Fibroblast of skin of abdomen (primary cell): ENCODE data around the gene NAMPT.
A peak's percentile ranks its signal among the peaks of the same experiment; 100 is the strongest.
"Not testable (repeated sequence)": the region's sequence is repeated elsewhere in the genome, so short reads cannot be mapped to it uniquely, and the experiment has no call there.

Experiments
- DNase-seq: peaks from one replicate; pipeline ENCODE4 v3.0.0-alpha.2; 2013

The NAMPT gene

GRCh38 chr7:106304568-106304967, 19.8 kb upstream of the NAMPT start:
- no peak for DNase-seq

DNA sequence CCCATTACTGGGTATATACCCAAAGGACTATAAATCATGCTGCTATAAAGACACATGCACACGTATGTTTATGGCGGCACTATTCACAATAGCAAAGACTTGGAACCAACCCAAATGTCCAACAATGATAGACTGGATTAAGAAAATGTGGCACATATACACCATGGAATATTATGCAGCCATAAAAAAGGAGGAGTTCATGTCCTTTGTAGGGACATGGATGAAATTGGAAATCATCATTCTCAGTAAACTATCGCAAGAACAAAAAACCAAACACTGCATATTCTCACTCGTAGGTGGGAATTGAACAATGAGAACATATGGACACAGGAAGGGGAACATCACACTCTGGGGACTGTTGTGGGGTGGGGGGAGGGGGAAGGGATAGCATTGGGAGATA, 13.8 kb upstream of the NAMPT start:
- DNase-seq, result not testable (repeated sequence)

- DNase-seq, result not testable (repeated sequence)
Observed at GRCh38 chr7:106298155-106298554, 13.4 kb upstream of the NAMPT start.

- no peak for DNase-seq
Observed at GRCh38 chr7:106294334-106294733, 9.6 kb upstream of the NAMPT start.

GRCh38 chr7:106291247-106291646, 6.5 kb upstream of the NAMPT start:
- DNase-seq, result no peak

GRCh38 chr7:106290319-106290718, 5.5 kb upstream of the NAMPT start:
- DNase-seq, result no peak

- peak; percentile 31 for DNase-seq
Observed at GRCh38 chr7:106289848-106290247, 5.1 kb upstream of the NAMPT start.

- peak; percentile 23 for DNase-seq
Observed at GRCh38 chr7:106288263-106288662, 3.5 kb upstream of the NAMPT start.

DNA sequence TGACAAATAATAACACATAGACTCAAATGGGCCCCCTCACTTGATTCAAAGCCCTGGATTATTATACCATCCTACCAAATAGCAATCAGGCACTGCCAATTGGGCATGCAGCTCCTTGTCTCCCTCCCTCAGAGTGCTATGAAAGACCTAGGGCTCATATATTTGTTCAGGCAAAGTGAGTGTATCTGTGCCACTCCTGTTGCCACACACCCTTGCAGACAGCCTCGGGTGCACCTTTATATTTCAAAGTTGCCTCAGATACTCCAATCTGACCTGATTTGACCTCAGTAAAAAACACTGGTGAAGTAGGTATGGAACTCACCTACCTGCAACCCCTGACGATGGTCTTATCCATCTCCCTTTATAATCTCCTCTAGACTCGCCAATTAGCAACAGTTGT, 3.0 kb upstream of the NAMPT start:
- no peak for DNase-seq

- peak; percentile 31 for DNase-seq
Observed at GRCh38 chr7:106285855-106286492, 1.2 kb upstream of the NAMPT start.

DNA sequence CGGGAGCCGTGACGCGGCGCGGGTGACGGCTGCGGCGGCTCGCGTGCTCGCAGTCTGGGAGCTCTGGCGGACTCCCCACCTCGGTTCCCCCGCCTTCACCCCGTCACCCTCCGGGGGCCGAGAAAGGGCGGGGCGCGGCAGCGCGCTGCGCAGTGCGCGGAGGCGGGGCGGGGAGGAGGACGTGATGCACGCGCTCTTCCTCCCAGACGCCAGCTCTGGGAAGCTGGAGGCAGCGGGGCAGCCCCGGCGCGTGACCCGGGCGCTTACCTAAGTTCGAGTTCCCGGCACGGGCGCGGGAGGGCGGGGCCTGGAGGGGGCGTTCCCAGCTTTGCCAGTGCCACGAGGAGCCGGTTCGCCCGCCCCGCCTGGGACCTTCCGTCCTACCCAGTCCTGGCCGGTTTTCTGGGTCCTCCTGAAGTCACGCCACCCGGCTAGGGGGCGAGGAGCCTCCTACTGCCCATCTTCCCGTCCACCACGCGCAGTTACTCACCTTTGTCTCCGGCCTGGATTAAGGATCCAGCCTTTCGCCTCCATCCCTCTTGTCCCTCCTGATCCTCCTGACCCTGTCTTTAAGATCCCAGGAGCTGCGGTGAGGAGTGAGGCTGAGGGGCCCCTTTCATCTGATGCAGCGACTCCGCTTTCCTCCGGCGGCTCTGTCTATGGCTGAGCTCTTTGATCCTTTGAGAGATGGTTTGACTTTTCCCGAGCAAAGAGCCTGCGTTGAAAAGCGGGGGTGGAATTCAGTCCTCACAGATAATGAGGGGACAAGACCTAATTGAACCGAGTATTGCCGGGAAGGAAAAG, 470 bp upstream of the NAMPT start:
- peak; percentile 98 for DNase-seq

DNA sequence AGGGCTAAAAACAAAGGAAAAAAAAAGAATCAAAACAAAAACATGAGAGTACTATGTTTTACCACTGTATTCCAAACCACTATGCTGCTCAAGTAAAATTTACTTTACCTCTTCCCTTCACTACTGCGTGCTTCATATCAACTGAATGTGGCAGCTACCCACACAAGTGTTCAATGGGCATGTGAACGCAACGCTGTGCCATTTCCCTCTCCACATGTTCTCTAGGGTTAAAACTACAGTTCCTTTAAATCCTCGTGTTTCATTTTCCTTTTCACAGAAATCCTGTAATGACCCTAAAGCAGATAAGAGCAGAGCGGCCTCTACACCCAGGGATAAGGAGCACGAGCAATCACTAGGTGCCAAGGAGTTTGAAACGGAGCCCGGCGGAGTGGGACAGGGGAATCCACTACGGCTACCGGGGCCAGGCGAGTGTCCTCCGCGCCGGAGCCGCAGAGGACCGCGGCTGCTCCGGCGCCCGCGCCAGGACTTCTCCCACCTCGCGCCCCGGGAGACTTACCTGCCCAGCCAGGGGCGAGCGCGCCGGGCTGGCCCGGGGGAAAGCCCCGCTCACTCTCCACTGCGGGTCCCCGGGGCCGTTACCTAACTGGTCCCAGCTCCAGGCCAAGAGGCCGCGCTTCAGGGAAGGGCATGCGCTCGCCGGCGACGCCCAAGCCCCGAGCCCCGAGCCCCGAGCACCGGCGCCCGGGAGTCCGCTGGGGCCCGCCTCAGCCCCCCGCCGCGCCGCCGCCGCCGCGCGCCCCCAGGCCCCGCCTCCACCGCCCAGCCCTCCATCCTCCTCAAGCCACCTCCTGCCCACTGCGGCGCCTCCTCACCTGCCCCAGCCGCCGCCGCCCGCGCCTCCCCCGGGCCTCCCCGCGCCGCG, 711 bp downstream of the NAMPT start:
- peak; percentile 25 for DNase-seq

GRCh38 chr7:106283501-106283830, 1.3 kb downstream of the NAMPT start:
- DNase-seq, result no peak

DNA sequence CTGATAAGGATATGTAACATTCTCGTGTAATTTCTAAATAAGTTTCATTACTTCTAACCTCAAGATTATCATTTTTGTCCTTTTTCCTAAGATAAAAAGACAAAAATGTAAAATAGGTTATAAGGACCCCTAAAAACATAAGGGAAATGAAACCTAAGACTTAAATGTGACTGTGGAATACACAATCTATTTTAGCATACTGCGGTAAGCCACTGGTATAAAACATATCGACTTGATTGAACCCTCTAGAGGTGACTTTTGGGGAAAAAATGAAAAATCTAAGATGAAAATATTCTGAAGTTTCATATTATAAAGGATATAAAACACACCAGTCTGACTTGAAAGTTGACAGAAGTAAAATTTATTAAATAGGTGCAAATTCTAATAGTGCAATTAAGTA, 1.9 kb downstream of the NAMPT start:
- no peak for DNase-seq

DNA sequence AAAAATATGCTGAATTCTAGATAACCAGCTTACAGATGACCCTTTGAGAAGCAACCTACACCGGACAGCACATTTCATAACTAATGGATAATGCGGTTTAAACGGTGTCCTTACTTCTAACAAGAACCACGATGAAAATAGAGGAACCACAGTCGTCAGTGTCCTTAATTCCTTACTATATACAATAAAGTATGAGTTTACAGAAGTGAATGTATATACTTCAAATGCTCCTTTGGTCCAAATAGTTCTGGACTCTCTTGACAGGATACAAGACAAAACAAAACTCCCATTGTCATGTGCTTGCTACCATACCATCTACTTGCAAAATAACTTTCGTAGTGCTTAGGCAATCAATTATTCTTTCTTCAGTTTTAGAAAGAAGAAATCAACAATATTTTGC, 2.4 kb downstream of the NAMPT start:
- DNase-seq, result no peak

DNA sequence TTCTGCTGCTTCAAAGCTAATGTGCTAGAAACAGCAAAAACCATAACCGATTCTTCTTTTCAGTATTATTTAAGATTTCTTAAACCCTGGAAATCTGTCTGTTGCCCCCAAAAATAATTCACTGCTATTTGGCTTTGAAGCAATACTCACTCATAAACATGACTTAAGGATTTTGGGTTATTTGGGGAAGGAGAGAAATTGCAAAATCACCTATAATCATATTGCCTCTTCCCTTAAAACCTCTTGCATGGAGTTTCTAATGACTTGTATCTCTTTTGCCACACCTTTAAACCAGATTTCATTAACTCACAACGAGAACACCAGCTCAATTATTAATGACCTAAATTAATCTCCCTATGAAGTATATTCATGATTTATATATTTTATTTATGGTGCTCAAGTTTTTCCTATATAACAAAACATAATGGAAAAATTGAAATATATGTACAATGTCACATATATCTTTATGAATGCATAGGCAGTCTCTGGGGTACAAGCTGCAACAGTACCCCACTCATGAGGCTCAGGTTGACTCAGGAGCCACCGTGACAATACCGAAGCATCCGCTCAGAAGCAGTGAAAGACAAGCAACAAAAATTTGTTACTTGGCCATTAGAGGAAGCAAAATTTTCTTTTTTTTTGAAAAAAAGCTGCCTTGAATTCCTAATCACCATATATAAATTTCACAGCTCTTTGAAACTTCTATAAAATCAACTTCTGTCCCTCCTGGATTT, 3.0 kb downstream of the NAMPT start:
- no peak for DNase-seq

- no peak for DNase-seq
Observed at GRCh38 chr7:106281127-106281526, 3.7 kb downstream of the NAMPT start.

DNA sequence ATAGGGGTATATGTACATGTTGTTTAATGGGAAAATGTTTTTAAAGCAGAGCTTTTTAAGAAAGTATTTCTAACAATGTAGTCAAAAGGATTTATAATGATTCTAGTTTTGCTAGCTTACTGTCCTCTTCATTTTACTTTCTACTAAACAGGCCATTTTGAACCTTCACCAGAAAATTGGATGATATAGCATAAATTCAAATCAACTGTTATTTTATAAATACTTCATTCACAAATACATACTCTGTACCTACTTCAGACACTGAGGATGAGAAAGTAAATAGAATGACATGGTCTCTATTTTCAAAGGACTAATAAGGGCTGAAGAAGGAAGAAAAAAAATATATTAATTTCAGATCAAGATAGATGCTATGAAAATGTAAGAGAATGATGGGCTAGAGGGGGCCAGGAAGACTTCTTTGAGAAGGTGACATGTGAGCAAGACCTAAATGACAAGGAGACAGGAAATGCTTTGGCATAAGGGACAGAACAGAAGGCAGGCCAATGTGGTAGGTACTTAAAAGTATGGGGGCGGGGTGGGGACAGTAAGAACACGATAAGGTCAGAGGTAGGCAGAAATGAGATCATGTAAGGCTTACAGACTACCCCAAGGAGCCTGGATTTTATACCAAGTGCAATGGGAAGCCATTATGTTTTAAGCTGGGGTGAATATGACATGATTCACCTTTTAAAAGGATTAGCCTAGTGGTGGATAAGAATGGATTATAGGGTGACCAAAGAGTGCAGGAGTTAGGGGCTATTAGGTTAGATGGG, 5.2 kb downstream of the NAMPT start:
- no peak for DNase-seq

- DNase-seq, result no peak
Observed at GRCh38 chr7:106278695-106279094, 6.1 kb downstream of the NAMPT start.

- DNase-seq, result peak; percentile 55
Observed at GRCh38 chr7:106277976-106278375, 6.8 kb downstream of the NAMPT start.

- no peak for DNase-seq
Observed at GRCh38 chr7:106276513-106276912, 8.3 kb downstream of the NAMPT start.
